GM12878 (cell line): ENCODE measurements around the gene MCC.

Source experiments
- CEBPB ChIP-seq, 2 experiments: fragments of 150-350 bp in 1 of 2; IDR thresholded peaks; 2 replicates each; pipeline ENCODE4 v1.6.1; 2012 to 2014; ENCODE audit warnings: low read depth in 2 of 2, low read length in 2 of 2, borderline replicate concordance in 1 of 2, inconsistent platforms in 1 of 2
- CTCF ChIP-seq, 3 experiments: IDR thresholded peaks in 2 of 3; conservative IDR thresholded peaks in 1 of 3; 2 replicates each; pipeline ENCODE4 v1.5.1; 2011; ENCODE audit warnings: low read depth in 3 of 3, low read length in 3 of 3, mild to moderate bottlenecking in 3 of 3, control low read depth in 2 of 3, moderate library complexity in 2 of 3, inconsistent platforms in 1 of 3, mixed read lengths in 1 of 3; ENCODE audit not compliant: control insufficient read depth in 2 of 3, insufficient read depth in 1 of 3; ENCODE audit errors: extremely low read depth in 1 of 3
- EZH2 ChIP-seq: IDR thresholded peaks from 2 replicates; pipeline ENCODE4 v1.6.1; 2012; ENCODE audit warnings: low read depth, mild to moderate bottlenecking, control low read depth, inconsistent platforms, low read length, borderline replicate concordance; ENCODE audit not compliant: control insufficient read depth
- GATAD2B ChIP-seq: fragments of 450-650 bp; conservative IDR thresholded peaks from 2 replicates; pipeline ENCODE4 v1.6.1; 2017; ENCODE audit warnings: low read depth, mild to moderate bottlenecking, moderate library complexity
- HSF1 ChIP-seq: fragments of 150-350 bp; IDR thresholded peaks from 2 replicates; pipeline ENCODE4 v1.6.1; 2014; ENCODE audit warnings: mild to moderate bottlenecking, low read depth, low read length
- NFXL1 ChIP-seq: fragments of 450-650 bp; IDR thresholded peaks from 2 replicates; pipeline ENCODE4 v1.6.1; 2017; ENCODE audit warnings: antibody characterized with exemption, mild to moderate bottlenecking, borderline replicate concordance
- NR2F1 ChIP-seq: fragments of 450-650 bp; conservative IDR thresholded peaks from 2 replicates; pipeline ENCODE4 v1.6.1; 2017; ENCODE audit warnings: mild to moderate bottlenecking
- RAD21 ChIP-seq: IDR thresholded peaks from 2 replicates; pipeline ENCODE4 v1.6.1; 2011; ENCODE audit warnings: mild to moderate bottlenecking, low read depth, low read length, moderate library complexity; ENCODE audit not compliant: insufficient read depth
- SMC3 ChIP-seq: IDR thresholded peaks from 2 replicates; pipeline ENCODE4 v1.6.1; 2011; ENCODE audit warnings: low read length, improper control_type of control experiment, borderline replicate concordance
- TCF7 ChIP-seq: IDR thresholded peaks from 2 replicates; pipeline ENCODE4 v1.6.1; 2014; ENCODE audit warnings: antibody characterized with exemption, borderline replicate concordance
- ZZZ3 ChIP-seq: IDR thresholded peaks from 2 replicates; pipeline ENCODE4 v1.6.1; 2011; ENCODE audit warnings: low read depth; ENCODE audit not compliant: control insufficient read depth, insufficient read length

GRCh38 chr5:113523168-113523567, 34.9 kb upstream of the MCC start:
- TF ChIP-seq CTCF (IDR thresholded peaks at IDR 0.05 in 2 of 3, conservative IDR thresholded peaks at IDR 0.05 in 1 of 3; ENCODE audit: control insufficient read depth in 2 of 3, extremely low read depth in 1 of 3, insufficient read depth in 1 of 3, low read depth in 3 of 3, low read length in 3 of 3) (no peak), TCF7 (no peak), CEBPB (IDR thresholded peaks at IDR 0.05; ENCODE audit: borderline replicate concordance in 1 of 2, low read depth in 2 of 2, low read length in 2 of 2) (no peak), RAD21 (no peak), NFXL1 (no peak), NR2F1 (no peak), EZH2 (no peak), GATAD2B (no peak), ZZZ3 (no peak), HSF1 (no peak), SMC3 (no peak)
